ENCODE measurements around the gene LY86. TPM values are rescaled to one million over a fixed set of nuclear protein-coding genes. Genes with fewer than 3 reads are reported as not detected.

The LY86 gene
- total RNA-seq, 1 donor from 2014 or later, result 1.2 TPM

DNA sequence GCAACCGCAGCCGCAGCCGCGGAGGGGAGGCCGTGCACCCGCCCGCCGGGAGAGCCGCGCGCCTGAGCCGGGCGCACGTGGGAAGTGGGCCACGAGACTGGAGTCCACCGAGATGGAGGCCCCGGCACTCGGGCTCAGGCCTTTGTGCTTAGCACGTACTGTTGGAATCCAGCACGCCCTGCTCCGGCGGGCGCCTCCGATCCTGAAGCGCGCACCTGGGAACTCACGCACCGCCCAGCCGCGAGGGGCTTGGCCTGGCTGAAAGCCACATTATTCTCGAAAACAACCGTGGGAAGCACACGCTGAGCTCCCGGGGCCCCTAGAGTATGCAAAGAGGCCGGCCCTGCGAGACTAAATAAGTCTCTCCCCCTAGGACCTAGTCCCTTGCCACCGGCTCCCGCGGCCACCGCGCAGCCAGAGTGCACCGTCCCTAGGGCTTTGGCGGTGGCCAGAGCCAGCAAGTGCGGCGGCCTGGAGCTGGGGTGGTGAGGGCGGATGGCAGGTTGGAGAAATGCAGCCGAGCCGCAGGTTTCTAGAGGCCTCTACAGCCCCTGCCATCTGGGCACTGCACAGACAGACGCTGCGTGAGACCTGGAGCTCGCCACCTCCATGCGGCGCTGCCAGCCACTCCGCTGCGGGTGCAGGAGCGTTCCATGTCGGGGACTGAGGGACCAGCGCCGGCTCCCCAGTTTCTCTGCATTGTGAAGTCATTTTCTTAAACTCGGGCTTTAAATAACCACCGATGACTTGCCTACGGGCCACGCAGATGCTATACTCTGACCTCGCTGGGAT lies 42.0 kb upstream of the LY86 start:
- H3K9me3 ChIP-seq (replicated peaks), result peaks cover 3% of the 10 kb centered on the region
- intact Hi-C loops (cut with micrococcal nuclease), result loop anchor here (5.0 kb wide), 2 partner anchors 489 to 1404 kb away; no protein-coding TSS in a partner anchor
- TF ChIP-seq, protein P1, sequence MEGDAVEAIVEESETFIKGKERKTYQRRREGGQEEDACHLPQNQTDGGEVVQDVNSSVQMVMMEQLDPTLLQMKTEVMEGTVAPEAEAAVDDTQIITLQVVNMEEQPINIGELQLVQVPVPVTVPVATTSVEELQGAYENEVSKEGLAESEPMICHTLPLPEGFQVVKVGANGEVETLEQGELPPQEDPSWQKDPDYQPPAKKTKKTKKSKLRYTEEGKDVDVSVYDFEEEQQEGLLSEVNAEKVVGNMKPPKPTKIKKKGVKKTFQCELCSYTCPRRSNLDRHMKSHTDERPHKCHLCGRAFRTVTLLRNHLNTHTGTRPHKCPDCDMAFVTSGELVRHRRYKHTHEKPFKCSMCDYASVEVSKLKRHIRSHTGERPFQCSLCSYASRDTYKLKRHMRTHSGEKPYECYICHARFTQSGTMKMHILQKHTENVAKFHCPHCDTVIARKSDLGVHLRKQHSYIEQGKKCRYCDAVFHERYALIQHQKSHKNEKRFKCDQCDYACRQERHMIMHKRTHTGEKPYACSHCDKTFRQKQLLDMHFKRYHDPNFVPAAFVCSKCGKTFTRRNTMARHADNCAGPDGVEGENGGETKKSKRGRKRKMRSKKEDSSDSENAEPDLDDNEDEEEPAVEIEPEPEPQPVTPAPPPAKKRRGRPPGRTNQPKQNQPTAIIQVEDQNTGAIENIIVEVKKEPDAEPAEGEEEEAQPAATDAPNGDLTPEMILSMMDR (IDR thresholded peaks at IDR 0.05; ENCODE audit: borderline replicate concordance), result no peak
- peak; percentile 48 for DNase-seq
- H3K27ac ChIP-seq (replicated peaks), result peak overlapping the region; percentile 66
- peaks cover 14% of the 10 kb centered on the region for H3K4me1 ChIP-seq
- H3K27me3 ChIP-seq (ENCODE audit: low read depth), result peaks cover 22% of the 10 kb centered on the region
- H3K4me3 ChIP-seq, result peak overlapping the region; percentile 68
- H3K36me3 ChIP-seq, result no peaks in the 10 kb centered on the region

DNA sequence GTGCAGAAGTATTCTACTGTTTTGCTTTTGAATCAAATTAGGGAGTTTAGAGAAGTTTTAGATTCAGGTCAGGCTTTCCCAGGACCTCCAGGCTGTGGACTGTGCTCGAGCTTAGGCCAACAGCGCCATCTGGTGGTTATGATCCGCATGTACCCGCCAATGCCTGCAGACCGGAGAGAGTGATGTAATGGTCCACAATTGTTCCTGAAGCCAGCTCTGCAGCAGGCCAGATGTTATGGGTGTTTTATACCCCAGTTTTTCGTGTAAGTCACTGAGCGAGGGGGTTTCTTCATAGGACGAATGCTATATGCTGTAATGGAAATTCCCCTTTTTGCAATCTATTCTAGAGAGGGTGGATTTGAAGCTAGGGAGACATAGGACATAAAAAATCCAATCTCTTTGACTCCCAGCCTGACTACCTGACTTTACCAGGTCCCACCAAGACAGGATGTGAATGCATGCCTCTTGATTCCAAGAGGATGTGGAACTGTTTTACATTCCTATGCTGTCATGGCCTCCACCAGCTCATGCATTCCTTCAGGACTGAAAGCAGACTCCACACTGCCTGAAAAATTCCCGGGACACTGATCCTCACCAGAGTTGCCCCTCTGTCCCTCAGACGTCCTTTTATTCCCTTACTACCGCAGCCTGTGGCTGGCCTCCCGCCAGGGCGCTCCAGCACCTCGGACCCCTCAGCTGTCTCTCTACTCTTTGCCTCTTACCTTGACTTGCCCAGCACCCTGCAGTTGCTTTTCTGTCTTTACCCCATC lies 41.2 kb upstream of the LY86 start:
- Histone ChIP-seq H3K4me1 (peaks cover 14% of the 10 kb centered on the region), H3K4me3 (peak overlapping the region; percentile 68), H3K27ac (replicated peaks) (peak overlapping the region; percentile 66), H3K27me3 (ENCODE audit: low read depth) (peaks cover 20% of the 10 kb centered on the region), H3K9me3 (replicated peaks) (peaks cover 3% of the 10 kb centered on the region), H3K36me3 (no peaks in the 10 kb centered on the region)
- TF ChIP-seq, protein P1 (IDR thresholded peaks at IDR 0.05; ENCODE audit: borderline replicate concordance), result peak; percentile 94
- intact Hi-C loops (cut with micrococcal nuclease), result loop anchor here (5.0 kb wide), 2 partner anchors 490 to 1405 kb away; no protein-coding TSS in a partner anchor
- DNase-seq, result peak; percentile 86

DNA sequence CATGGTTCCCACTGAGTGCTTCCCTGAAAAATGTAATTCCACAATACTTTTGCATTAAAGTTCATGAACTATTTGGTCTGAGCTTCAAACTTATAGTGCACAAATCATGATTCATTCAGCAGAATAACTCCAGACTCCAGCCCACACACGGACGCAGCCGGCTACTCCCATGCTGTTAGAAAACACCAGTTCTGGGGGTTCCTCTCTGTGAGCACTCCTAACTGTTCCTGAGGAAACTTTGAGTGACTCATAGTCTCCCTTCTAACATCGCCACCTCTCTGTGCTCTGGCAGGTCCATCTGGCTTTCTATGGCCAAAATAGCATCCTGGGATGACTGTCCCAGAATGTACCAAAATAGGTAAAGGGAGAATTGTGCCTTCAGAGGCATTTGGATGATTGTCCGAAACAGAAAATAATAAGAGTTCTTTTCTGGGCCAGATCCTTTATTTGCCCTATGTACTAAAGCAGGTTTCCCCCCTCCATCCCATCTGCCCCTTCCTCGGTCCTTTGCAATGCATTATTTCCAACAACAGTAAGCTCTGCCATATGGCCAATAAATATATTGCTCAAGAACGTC lies 32.3 kb upstream of the LY86 start:
- H3K9me3 ChIP-seq (replicated peaks), result no peaks in the 10 kb centered on the region
- TF ChIP-seq, protein P1 (IDR thresholded peaks at IDR 0.05; ENCODE audit: borderline replicate concordance), result no peak
- intact Hi-C loops (cut with micrococcal nuclease), result no loop called here
- no peaks in the 10 kb centered on the region for H3K4me1 ChIP-seq
- H3K27me3 ChIP-seq (ENCODE audit: low read depth), result no peaks in the 10 kb centered on the region
- no peak for DNase-seq
- H3K27ac ChIP-seq (replicated peaks), result no peak overlapping the region
- H3K36me3 ChIP-seq, result no peaks in the 10 kb centered on the region
- H3K4me3 ChIP-seq, result no peak overlapping the region

DNA sequence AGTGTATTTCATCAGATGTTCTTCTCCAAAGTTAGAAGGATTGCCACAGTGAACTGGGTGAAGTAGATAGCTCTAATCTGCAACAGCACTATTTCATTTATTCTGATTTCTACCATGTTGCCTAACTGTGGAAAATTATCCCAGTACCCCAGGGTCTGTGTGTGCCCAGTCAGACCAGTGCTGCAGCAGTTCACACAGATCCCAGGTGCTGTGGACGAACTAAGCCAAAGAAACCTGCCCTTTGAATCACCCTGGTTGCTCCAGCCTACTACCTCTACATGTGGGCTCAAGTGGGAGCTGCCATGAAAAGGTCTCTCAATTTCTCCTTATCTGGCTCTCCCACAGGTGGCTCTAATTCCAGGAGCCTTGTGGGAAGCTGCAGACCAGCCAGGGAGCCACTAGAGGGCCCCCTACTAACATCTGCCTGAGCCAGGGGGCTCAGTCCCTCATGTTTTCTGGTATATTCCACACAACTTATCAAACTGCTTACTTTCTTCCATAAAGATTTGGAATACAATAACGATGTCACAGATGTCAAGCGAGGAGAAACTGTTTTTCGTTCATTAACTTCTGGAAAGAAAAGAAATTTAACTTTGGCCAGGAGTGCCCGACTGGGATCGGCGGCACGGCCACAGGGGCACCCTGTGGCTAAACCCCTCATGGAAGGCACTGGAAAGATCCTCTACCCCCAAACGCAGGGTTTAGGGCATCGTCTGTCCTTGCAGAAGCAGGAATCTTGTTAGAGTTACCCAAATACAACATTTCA lies 31.6 kb upstream of the LY86 start:
- H3K4me1 ChIP-seq, result no peaks in the 10 kb centered on the region
- H3K36me3 ChIP-seq, result no peaks in the 10 kb centered on the region
- intact Hi-C loops (cut with micrococcal nuclease), result no loop called here
- TF ChIP-seq, protein P1 (IDR thresholded peaks at IDR 0.05; ENCODE audit: borderline replicate concordance), result peak; percentile 95
- H3K27ac ChIP-seq (replicated peaks), result no peak overlapping the region
- H3K9me3 ChIP-seq (replicated peaks), result no peaks in the 10 kb centered on the region
- DNase-seq, result peak; percentile 36
- H3K27me3 ChIP-seq (ENCODE audit: low read depth), result no peaks in the 10 kb centered on the region
- H3K4me3 ChIP-seq, result no peak overlapping the region

DNA sequence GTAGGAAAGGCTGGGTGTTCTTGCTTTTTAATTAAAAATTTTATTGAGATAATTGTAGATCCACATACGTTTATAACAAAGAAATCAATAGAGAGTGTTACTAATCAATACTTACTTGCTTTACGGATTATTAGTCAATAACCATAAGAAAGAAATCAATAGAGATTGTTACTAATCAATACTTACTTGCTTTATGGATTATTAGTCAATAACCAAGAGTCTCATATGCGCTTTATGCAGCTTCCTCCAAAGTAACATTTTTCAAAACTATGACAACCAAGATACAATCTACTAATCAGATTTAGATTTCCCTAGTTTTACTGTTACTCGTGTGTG lies 31.0 kb upstream of the LY86 start:
- intact Hi-C loops (cut with micrococcal nuclease), result no loop called here
- Histone ChIP-seq H3K4me3 (no peak overlapping the region), H3K27ac (replicated peaks) (no peak overlapping the region), H3K4me1 (no peaks in the 10 kb centered on the region), H3K36me3 (no peaks in the 10 kb centered on the region), H3K9me3 (replicated peaks) (no peaks in the 10 kb centered on the region), H3K27me3 (ENCODE audit: low read depth) (no peaks in the 10 kb centered on the region)
- TF ChIP-seq, protein P1 (IDR thresholded peaks at IDR 0.05; ENCODE audit: borderline replicate concordance), result no peak
- no peak for DNase-seq

Measured in left ventricle myocardium inferior (tissue), 1 donor.